ENCODE results near the gene PPFIBP1. TPM values are rescaled to one million over a fixed set of nuclear protein-coding genes. Genes with fewer than 3 reads are reported as not detected.
"Not testable (repeated sequence)": the region's sequence is repeated elsewhere in the genome, so short reads cannot be mapped to it uniquely, and the experiment has no call there.

PPFIBP1 gene
- total and polyA plus RNA-seq, 2 of the 8 experiments (the other 6 are each of a cell fraction or from before 2014, with no cell fraction given) = 7.7 to 31.3 TPM

DNA sequence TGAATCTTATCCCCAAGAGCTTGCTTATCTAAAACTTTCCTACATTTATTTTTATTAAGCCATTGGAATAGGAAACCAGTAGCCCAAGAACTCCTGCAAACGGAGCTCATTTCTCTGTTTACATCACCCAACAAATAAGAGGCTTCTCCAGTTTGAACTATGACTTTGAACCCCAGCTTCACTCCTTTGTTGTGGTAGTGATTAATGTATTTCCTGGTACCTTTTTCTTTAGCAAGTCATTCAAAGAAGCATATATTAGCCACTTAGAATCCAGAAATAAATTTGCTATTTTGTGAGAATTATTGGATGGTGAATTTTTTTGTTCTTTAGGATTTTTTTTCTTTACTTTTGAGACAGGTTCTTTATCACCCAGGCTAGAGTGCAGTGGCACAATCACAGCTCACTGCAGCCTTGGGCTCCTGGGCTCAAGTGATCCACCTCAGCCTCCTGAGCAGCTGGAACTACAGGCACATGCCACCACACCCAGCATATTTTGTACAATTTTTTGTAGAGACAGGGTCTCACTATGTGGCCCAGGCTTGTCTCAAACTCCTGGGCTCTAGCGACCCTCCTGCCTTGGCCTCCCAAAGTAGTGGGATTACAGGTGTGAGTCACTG is 104.0 kb downstream of the PPFIBP1 start:
- H3K36me3 ChIP-seq (ENCODE audit: control insufficient read depth in 2 of 4, insufficient read depth in 4 of 4, low read length in 3 of 4); H3K56ac ChIP-seq (replicated peaks; ENCODE audit: insufficient read length, low read depth, low read length); H2BK120ac ChIP-seq (replicated peaks; ENCODE audit: low read depth, low read length); H2BK15ac ChIP-seq (ENCODE audit: low read length); H3K23ac ChIP-seq (ENCODE audit: insufficient read length); H2BK5ac ChIP-seq (ENCODE audit: low read depth, low read length); H3K4me2 ChIP-seq (ENCODE audit: insufficient read depth in 1 of 2, low read depth in 2 of 2, low read length in 2 of 2); H3K9ac ChIP-seq (replicated peaks in 1 of 4; ENCODE audit: extremely low read depth in 1 of 4, low read depth in 3 of 4, low read length in 3 of 4); H2BK20ac ChIP-seq (ENCODE audit: low read length); H2BK12ac ChIP-seq (ENCODE audit: low read depth, low read length); H3K27me3 ChIP-seq (replicated peaks in 1 of 4; ENCODE audit: control insufficient read depth in 3 of 4, extremely low read depth in 1 of 4, insufficient read depth in 3 of 4, low read length in 3 of 4); H3K27ac ChIP-seq (ENCODE audit: low read depth, low read length); H3K23me2 ChIP-seq (ENCODE audit: low read depth, low read length); H3K14ac ChIP-seq (ENCODE audit: insufficient read length); H3K4me3 ChIP-seq (ENCODE audit: extremely low read depth in 1 of 4, insufficient read depth in 2 of 4, low read depth in 3 of 4, low read length in 4 of 4); FAIRE-seq; H3K4me1 ChIP-seq (replicated peaks in 1 of 4; ENCODE audit: control insufficient read depth in 3 of 4, insufficient read depth in 4 of 4, low read length in 3 of 4); H4K8ac ChIP-seq (ENCODE audit: extremely low read depth, insufficient read depth, low read length); H3K79me1 ChIP-seq (ENCODE audit: low read depth, low read length); H3K79me2 ChIP-seq (ENCODE audit: control insufficient read depth in 1 of 2, insufficient read depth in 2 of 2, low read length in 2 of 2); H3K9me3 ChIP-seq (ENCODE audit: insufficient read depth in 2 of 2, low read depth in 1 of 2, low read length in 1 of 2); H4K5ac ChIP-seq (ENCODE audit: insufficient read length, low read depth, low read length); H4K91ac ChIP-seq (replicated peaks; ENCODE audit: insufficient read length, low read length); H4K20me1 ChIP-seq (replicated peaks in 1 of 2; ENCODE audit: control insufficient read depth in 1 of 2, insufficient read depth in 2 of 2, low read length in 2 of 2); H3K4ac ChIP-seq (replicated peaks; ENCODE audit: insufficient read length, low read depth, low read length); DNase-seq (ENCODE audit: low read depth in 1 of 2, low spot score in 2 of 2); H2AK5ac ChIP-seq (ENCODE audit: low read depth, low read length); H3K18ac ChIP-seq (ENCODE audit: extremely low read depth, low read length); H2AFZ ChIP-seq (ENCODE audit: low read length): not testable (repeated sequence)
- 85% methylated on average over 2 of the region's 2 CpGs; no CpG with 5 or more reads in 1 of the 2 experiments for WGBS, 2 experiments (ENCODE audit: extremely low coverage in 1 of 2, insufficient coverage in 1 of 2, insufficient read length in 1 of 2, insufficient replicate concordance in 2 of 2, low coverage in 1 of 2, low lambda C conversion rate in 2 of 2, missing lambda C conversion rate in 1 of 2)
- CTCF ChIA-PET (ENCODE audit: partially characterized antibody) = interaction anchor here (0.6 to 1.8 kb wide), 5 partner anchors 8 to 322 kb away, joined by 3 to 6 read pairs (median 3); no protein-coding TSS in a partner anchor
- POLR2A ChIA-PET (ENCODE audit: partially characterized antibody) = interaction anchor here (0.6 kb wide), 1 partner anchor 67 kb away, joined by 3 read pairs; no protein-coding TSS in a partner anchor

DNA sequence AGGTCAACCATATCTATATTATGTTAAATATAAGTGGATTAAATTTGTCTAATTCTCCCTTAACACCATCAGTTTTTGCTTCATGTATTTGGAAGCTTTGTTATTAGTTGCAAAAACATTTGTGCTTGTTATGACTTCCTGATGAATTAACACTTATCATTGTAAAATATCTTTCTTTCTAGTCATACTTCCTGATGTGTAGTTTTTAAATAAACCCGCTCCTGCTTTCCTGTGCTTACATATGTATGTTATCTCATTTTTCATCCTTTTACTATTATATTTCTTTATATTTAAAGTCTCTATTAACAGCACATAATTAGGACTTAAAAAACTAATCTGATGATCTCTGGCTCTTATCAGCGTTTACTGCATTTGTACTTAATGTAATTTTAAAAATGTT is 106.2 kb downstream of the PPFIBP1 start:
- POLR2A ChIA-PET (ENCODE audit: partially characterized antibody); H3K4ac ChIP-seq (replicated peaks; ENCODE audit: insufficient read length, low read depth, low read length); H3K18ac ChIP-seq (ENCODE audit: extremely low read depth, low read length); H4K8ac ChIP-seq (ENCODE audit: extremely low read depth, insufficient read depth, low read length); H2AK5ac ChIP-seq (ENCODE audit: low read depth, low read length); H3K9me3 ChIP-seq (ENCODE audit: insufficient read depth in 2 of 2, low read depth in 1 of 2, low read length in 1 of 2); H4K5ac ChIP-seq (ENCODE audit: insufficient read length, low read depth, low read length); H3K4me1 ChIP-seq (replicated peaks in 1 of 4; ENCODE audit: control insufficient read depth in 3 of 4, insufficient read depth in 4 of 4, low read length in 3 of 4); H2BK5ac ChIP-seq (ENCODE audit: low read depth, low read length); H4K91ac ChIP-seq (replicated peaks; ENCODE audit: insufficient read length, low read length); H3K27me3 ChIP-seq (replicated peaks in 1 of 4; ENCODE audit: control insufficient read depth in 3 of 4, extremely low read depth in 1 of 4, insufficient read depth in 3 of 4, low read length in 3 of 4); H3K23me2 ChIP-seq (ENCODE audit: low read depth, low read length); H2BK20ac ChIP-seq (ENCODE audit: low read length); H3K14ac ChIP-seq (ENCODE audit: insufficient read length); CTCF ChIA-PET (ENCODE audit: partially characterized antibody); H2BK120ac ChIP-seq (replicated peaks; ENCODE audit: low read depth, low read length); H3K23ac ChIP-seq (ENCODE audit: insufficient read length); H3K79me1 ChIP-seq (ENCODE audit: low read depth, low read length); H2BK15ac ChIP-seq (ENCODE audit: low read length); H3K79me2 ChIP-seq (ENCODE audit: control insufficient read depth in 1 of 2, insufficient read depth in 2 of 2, low read length in 2 of 2); H3K4me3 ChIP-seq (ENCODE audit: extremely low read depth in 1 of 4, insufficient read depth in 2 of 4, low read depth in 3 of 4, low read length in 4 of 4); H4K20me1 ChIP-seq (replicated peaks in 1 of 2; ENCODE audit: control insufficient read depth in 1 of 2, insufficient read depth in 2 of 2, low read length in 2 of 2); H3K56ac ChIP-seq (replicated peaks; ENCODE audit: insufficient read length, low read depth, low read length); DNase-seq (ENCODE audit: low read depth in 1 of 2, low spot score in 2 of 2); FAIRE-seq; H3K4me2 ChIP-seq (ENCODE audit: insufficient read depth in 1 of 2, low read depth in 2 of 2, low read length in 2 of 2); H2BK12ac ChIP-seq (ENCODE audit: low read depth, low read length); H3K36me3 ChIP-seq (ENCODE audit: control insufficient read depth in 2 of 4, insufficient read depth in 4 of 4, low read length in 3 of 4); H3K9ac ChIP-seq (replicated peaks in 1 of 4; ENCODE audit: extremely low read depth in 1 of 4, low read depth in 3 of 4, low read length in 3 of 4); H3K27ac ChIP-seq (ENCODE audit: low read depth, low read length); H2AFZ ChIP-seq (ENCODE audit: low read length): not testable (repeated sequence)
- WGBS, 2 experiments (ENCODE audit: extremely low coverage in 1 of 2, insufficient coverage in 1 of 2, insufficient read length in 1 of 2, insufficient replicate concordance in 2 of 2, low coverage in 1 of 2, low lambda C conversion rate in 2 of 2, missing lambda C conversion rate in 1 of 2) = 92% methylated on average over 2 of the region's 2 CpGs; no CpG with 5 or more reads in 1 of the 2 experiments

Measured in H1 (cell line).